Osteoblast (primary cell): Measurements from ENCODE around the gene ALKBH6. TPM values are rescaled to one million over a fixed set of nuclear protein-coding genes. Genes with fewer than 3 reads are reported as not detected.
A peak's percentile ranks its signal among the peaks of the same experiment; 100 is the strongest.
"Not testable (repeated sequence)": the region's sequence is repeated elsewhere in the genome, so short reads cannot be mapped to it uniquely, and the experiment has no call there.

ENCODE experiments used
- DNase-seq: peaks from one replicate; pipeline ENCODE4 v3.0.0; 2011; ENCODE audit warnings: low spot score, mixed read lengths; ENCODE audit not compliant: insufficient read length; ENCODE audit errors: missing footprints
- H2AFZ ChIP-seq: 2 replicates; pipeline ENCODE4 v1.6.0; 2011; ENCODE audit warnings: mild to moderate bottlenecking, low read length
- H3K27ac ChIP-seq: 2 replicates; pipeline ENCODE4 v1.5.1; 2011; ENCODE audit warnings: mild to moderate bottlenecking, low read depth, low read length, moderate library complexity
- H3K27me3 ChIP-seq: 2 replicates; pipeline ENCODE4 v1.6.0; 2012; ENCODE audit warnings: mild to moderate bottlenecking, control low read depth, inconsistent platforms, low read length, moderate library complexity; ENCODE audit not compliant: insufficient read depth
- H3K36me3 ChIP-seq: 2 replicates; pipeline ENCODE4 v1.5.1; 2011; ENCODE audit warnings: mild to moderate bottlenecking, low read length, control low read depth, moderate library complexity; ENCODE audit not compliant: insufficient read depth
- H3K4me1 ChIP-seq: 2 replicates; pipeline ENCODE4 v1.5.1; 2011; ENCODE audit warnings: mild to moderate bottlenecking, low read length, control low read depth, moderate library complexity; ENCODE audit not compliant: insufficient read depth
- H3K4me2 ChIP-seq: 2 replicates; pipeline ENCODE4 v1.6.0; 2011; ENCODE audit warnings: mild to moderate bottlenecking, low read length; ENCODE audit not compliant: insufficient read depth
- H3K4me3 ChIP-seq: fragments of 200-600 bp; sonication (generic); 3 replicates; pipeline ENCODE4 v1.5.1; 2012; ENCODE audit warnings: mild to moderate bottlenecking, low read length, inconsistent platforms; ENCODE audit not compliant: insufficient read depth
- H3K79me2 ChIP-seq: 2 replicates; pipeline ENCODE4 v1.6.0; 2012; ENCODE audit warnings: mild to moderate bottlenecking, low read length, control low read depth, inconsistent platforms; ENCODE audit not compliant: insufficient read depth
- H3K9me3 ChIP-seq: 2 replicates; pipeline ENCODE4 v1.5.1; 2011; ENCODE audit warnings: low read depth, low read length, control low read depth
- H4K20me1 ChIP-seq: 2 replicates; pipeline ENCODE4 v1.6.0; 2012; ENCODE audit warnings: mild to moderate bottlenecking, low read length, control low read depth; ENCODE audit not compliant: insufficient read depth
- CTCF ChIP-seq: IDR thresholded peaks from 2 replicates; pipeline ENCODE4 v1.5.1; 2011; ENCODE audit warnings: mild to moderate bottlenecking, low read depth, low read length, moderate library complexity; ENCODE audit errors: extremely low read depth
- total RNA-seq: library from RNA; depleted of rRNA; stranded (reverse); fragments of >200 nt; gene quantifications from 2 replicates; pipeline ENCODE4 v1.2.3, GENCODE V29; 2012

Gene ALKBH6
- total RNA-seq, 1 donor: 12.3 TPM

GRCh38 chr19:36046443-36047050, 32.5 kb upstream of the ALKBH6 start:
- Histone ChIP-seq H3K79me2 (no peaks in the 10 kb centered on the region), H3K36me3 (no peaks in the 10 kb centered on the region), H3K9me3 (no peaks in the 10 kb centered on the region), H3K27me3 (no peaks in the 10 kb centered on the region), H2AFZ (peak overlapping the region; percentile 41), H4K20me1 (no peaks in the 10 kb centered on the region), H3K4me1 (peaks cover 9% of the 10 kb centered on the region), H3K4me2 (no peak overlapping the region), H3K27ac (no peak overlapping the region), H3K4me3 (no peak overlapping the region)
- TF ChIP-seq CTCF: no peak
- no peak for DNase-seq

- Histone ChIP-seq H3K4me1 (peaks cover 14% of the 10 kb centered on the region), H3K36me3 (no peaks in the 10 kb centered on the region), H4K20me1 (no peaks in the 10 kb centered on the region), H3K27me3 (no peaks in the 10 kb centered on the region), H3K4me2 (no peak overlapping the region), H3K4me3 (no peak overlapping the region), H3K9me3 (no peaks in the 10 kb centered on the region), H3K79me2 (no peaks in the 10 kb centered on the region), H3K27ac (no peak overlapping the region), H2AFZ (no peak overlapping the region)
- no peak for TF ChIP-seq CTCF
- no peak for DNase-seq
Observed at GRCh38 chr19:36043952-36044351, 29.9 kb upstream of the ALKBH6 start.

- no peak for DNase-seq
- H3K79me2 ChIP-seq: no peaks in the 10 kb centered on the region
- no peak overlapping the region for H3K4me3 ChIP-seq
- no peaks in the 10 kb centered on the region for H3K9me3 ChIP-seq
- peak overlapping the region; percentile 78 for H2AFZ ChIP-seq
- H3K4me1 ChIP-seq: peaks cover 14% of the 10 kb centered on the region
- TF ChIP-seq CTCF: no peak
- H3K36me3 ChIP-seq: no peaks in the 10 kb centered on the region
- no peaks in the 10 kb centered on the region for H4K20me1 ChIP-seq
- H3K27ac ChIP-seq: peak overlapping the region; percentile 60
- H3K4me2 ChIP-seq: peak overlapping the region; percentile 3
- H3K27me3 ChIP-seq: no peaks in the 10 kb centered on the region
Observed at GRCh38 chr19:36041831-36042230, 27.8 kb upstream of the ALKBH6 start.

- Histone ChIP-seq H2AFZ (peak overlapping the region; percentile 78), H3K27ac (peak overlapping the region; percentile 60), H3K4me1 (peaks cover 14% of the 10 kb centered on the region)
- H3K4me2 ChIP-seq, H3K27me3 ChIP-seq, H3K9me3 ChIP-seq, H3K4me3 ChIP-seq, H3K79me2 ChIP-seq, H4K20me1 ChIP-seq, H3K36me3 ChIP-seq, DNase-seq: not testable (repeated sequence)
Observed at GRCh38 chr19:36041092-36041491, 27.1 kb upstream of the ALKBH6 start.
